Panc1 (cell line): ENCODE measurements around the gene NTN3.

Experiments used
- CTCF ChIP-seq: fragments of 450-650 bp; IDR thresholded peaks from 2 replicates; pipeline ENCODE4 v1.5.1; 2017; ENCODE audit warnings: mild to moderate bottlenecking
- POLR2AphosphoS5 ChIP-seq: IDR thresholded peaks from 2 replicates; pipeline ENCODE4 v1.6.1; 2012; ENCODE audit warnings: mild to moderate bottlenecking, low read depth, low read length, moderate library complexity
- REST ChIP-seq, 2 experiments: IDR thresholded peaks; 2 replicates each; pipeline ENCODE4 v1.6.1; 2011 to 2012; ENCODE audit warnings: low read depth in 2 of 2, control low read depth in 1 of 2, low read length in 1 of 2, mild to moderate bottlenecking in 1 of 2, moderate library complexity in 1 of 2; ENCODE audit not compliant: insufficient read depth in 1 of 2
- SIN3A ChIP-seq: IDR thresholded peaks from 2 replicates; pipeline ENCODE4 v1.6.1; 2012; ENCODE audit warnings: low read depth, mild to moderate bottlenecking, low read length, moderate library complexity, borderline replicate concordance; ENCODE audit not compliant: insufficient read depth

DNA sequence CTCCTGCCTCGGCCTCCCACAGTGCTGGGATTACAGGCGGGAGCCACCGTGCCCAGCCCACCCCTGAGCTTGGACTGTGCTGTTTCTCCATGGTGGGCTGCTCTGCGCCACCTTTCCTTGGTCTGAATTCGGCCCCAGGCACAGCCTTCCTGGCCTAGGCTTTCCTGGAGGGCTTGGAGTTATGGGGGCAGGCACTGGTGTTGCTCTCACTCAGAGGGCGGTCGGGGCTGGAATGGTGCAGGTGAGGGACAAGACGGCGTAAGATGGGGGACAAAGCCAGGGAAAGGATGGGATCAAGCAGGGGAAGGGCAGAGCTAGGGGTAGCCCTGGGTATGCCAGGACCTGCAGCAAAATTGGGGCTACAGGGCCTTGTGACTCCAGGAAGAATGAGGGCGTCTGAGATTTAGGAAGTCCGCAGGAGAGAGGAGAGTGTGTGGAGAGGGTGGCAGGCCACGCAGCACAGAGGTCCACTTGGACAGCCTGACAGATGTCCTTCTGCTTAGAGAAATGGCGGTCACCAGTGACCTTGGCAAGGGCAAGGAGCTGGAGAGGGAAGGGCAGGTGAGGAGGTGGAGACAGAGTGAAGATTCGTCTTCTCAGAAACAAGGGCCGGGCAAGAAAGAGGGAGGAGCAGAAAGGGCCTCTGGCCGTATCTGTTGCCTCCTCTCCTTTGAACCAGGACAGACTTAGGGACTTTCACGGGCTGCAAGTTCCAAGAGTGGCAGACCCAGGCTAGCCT, 41.1 kb downstream of the NTN3 start:
- TF ChIP-seq CTCF (no peak), SIN3A (no peak), REST (IDR thresholded peaks at IDR 0.05; ENCODE audit: insufficient read depth in 1 of 2, low read depth in 2 of 2, low read length in 1 of 2) (no peak), POLR2AphosphoS5 (no peak)
